ENCODE results near the gene SCARB1. TPM values are rescaled to one million over a fixed set of nuclear protein-coding genes. Genes with fewer than 3 reads are reported as not detected.
A peak's percentile ranks its signal among the peaks of the same experiment; 100 is the strongest.

Gene SCARB1
- total RNA-seq, 1 donor from 2014 or later: 21.5 TPM

DNA sequence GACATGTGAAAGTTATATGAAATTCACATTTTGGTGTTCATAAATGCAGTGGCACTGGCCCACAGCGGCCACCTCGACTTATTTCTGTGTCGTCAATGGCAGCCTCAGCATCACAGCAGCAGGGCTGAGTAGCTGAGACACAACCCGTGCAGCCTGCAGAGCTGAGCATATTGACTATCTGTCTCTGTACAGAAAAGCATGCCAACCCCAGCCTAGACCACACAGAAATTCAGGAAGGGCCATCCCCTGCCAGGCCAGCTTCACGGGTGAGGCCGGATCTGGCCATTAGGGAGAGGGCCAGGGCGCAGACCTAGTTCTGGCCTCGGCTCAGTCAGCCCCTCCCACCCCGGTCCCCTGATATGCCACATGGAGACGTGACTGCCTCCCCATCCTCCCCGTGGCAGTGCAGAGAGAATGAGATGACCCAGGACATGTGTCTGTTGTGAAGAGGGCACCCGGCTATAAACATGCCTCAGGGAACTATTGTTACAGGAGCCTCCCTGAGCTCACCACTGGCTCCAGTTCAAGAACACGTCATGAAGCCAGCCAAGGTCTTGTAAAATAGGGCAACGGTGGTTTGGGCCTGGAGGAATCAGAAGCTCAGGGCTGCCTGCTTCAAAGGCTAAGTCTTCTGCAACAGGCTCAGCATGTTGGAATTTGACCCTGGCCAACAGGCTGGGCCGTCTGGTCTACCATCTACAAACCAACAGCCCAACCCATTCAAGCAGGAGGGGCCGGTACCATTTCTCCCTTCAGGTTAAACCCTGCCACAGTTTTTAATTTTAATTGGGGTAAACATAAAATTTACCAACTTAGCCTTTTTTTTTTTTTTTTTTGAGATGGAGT, 25.5 kb downstream of the SCARB1 start:
- H3K27me3 Mint-ChIP-seq: peaks cover 6% of the 10 kb centered on the region
- H3K27ac Mint-ChIP-seq: no peak overlapping the region
- H3K9me3 Mint-ChIP-seq (ENCODE audit: low read depth): no peaks in the 10 kb centered on the region
- no peak for DNase-seq (ENCODE audit: low spot score, unreplicated experiment)
- no peak overlapping the region for H3K4me3 Mint-ChIP-seq (ENCODE audit: low read depth)
- TF ChIP-seq, protein P1, sequence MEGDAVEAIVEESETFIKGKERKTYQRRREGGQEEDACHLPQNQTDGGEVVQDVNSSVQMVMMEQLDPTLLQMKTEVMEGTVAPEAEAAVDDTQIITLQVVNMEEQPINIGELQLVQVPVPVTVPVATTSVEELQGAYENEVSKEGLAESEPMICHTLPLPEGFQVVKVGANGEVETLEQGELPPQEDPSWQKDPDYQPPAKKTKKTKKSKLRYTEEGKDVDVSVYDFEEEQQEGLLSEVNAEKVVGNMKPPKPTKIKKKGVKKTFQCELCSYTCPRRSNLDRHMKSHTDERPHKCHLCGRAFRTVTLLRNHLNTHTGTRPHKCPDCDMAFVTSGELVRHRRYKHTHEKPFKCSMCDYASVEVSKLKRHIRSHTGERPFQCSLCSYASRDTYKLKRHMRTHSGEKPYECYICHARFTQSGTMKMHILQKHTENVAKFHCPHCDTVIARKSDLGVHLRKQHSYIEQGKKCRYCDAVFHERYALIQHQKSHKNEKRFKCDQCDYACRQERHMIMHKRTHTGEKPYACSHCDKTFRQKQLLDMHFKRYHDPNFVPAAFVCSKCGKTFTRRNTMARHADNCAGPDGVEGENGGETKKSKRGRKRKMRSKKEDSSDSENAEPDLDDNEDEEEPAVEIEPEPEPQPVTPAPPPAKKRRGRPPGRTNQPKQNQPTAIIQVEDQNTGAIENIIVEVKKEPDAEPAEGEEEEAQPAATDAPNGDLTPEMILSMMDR (IDR thresholded peaks at IDR 0.05; ENCODE audit: unreplicated experiment): no peak
- H3K4me1 Mint-ChIP-seq (ENCODE audit: low read depth): peaks cover 7% of the 10 kb centered on the region
- H3K36me3 Mint-ChIP-seq (ENCODE audit: insufficient read depth): peaks cover 2% of the 10 kb centered on the region

DNA sequence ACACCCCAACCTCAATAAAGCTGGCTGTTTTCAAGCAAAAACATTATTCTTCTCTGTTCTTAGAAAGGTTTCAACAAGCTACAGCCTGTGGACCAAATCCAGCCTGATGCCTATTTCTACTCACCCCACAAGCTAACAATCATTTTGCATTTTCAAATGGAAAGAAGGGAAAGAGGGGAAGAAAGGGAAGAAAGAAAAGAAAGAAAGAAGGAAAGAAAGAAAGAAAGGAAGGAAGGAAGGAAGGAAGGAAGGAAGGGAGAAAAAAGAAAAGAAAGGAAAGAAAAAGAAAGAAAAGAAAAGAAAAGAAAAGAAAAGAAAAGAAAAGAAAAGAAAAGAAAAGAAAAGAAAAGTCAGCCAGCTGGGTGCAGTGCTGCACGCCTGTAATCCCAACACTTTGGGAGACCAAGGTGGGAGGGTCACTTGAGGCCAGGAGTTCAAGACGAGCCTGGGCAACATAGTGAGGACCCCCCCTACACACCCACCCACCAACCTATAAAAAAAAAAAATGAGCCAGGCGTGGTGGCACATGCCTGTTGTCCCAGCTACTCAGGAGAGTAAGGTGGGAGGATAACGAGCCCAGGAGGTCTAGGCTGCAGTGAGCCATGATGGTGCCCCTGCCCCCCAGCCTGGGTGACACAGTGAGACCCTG, 26.3 kb downstream of the SCARB1 start:
- TF ChIP-seq, protein P1 (IDR thresholded peaks at IDR 0.05; ENCODE audit: unreplicated experiment): no peak
- Mint-ChIP-seq H3K27ac (peak overlapping the region; percentile 7), H3K9me3 (ENCODE audit: low read depth) (no peaks in the 10 kb centered on the region), H3K36me3 (ENCODE audit: insufficient read depth) (peaks cover 2% of the 10 kb centered on the region), H3K27me3 (peaks cover 9% of the 10 kb centered on the region), H3K4me3 (ENCODE audit: low read depth) (no peak overlapping the region), H3K4me1 (ENCODE audit: low read depth) (peaks cover 7% of the 10 kb centered on the region)
- DNase-seq (ENCODE audit: low spot score, unreplicated experiment): no peak

- Mint-ChIP-seq H3K27me3 (peaks cover 9% of the 10 kb centered on the region), H3K27ac (peak overlapping the region; percentile 7), H3K9me3 (ENCODE audit: low read depth) (no peaks in the 10 kb centered on the region), H3K36me3 (ENCODE audit: insufficient read depth) (peaks cover 2% of the 10 kb centered on the region), H3K4me1 (ENCODE audit: low read depth) (peaks cover 8% of the 10 kb centered on the region), H3K4me3 (ENCODE audit: low read depth) (no peak overlapping the region)
- DNase-seq (ENCODE audit: low spot score, unreplicated experiment): no peak
- TF ChIP-seq, protein P1 (IDR thresholded peaks at IDR 0.05; ENCODE audit: unreplicated experiment): no peak
Measured at GRCh38 chr12:124836759-124837158, 26.9 kb downstream of the SCARB1 start.

GRCh38 chr12:124835656-124836410, 27.8 kb downstream of the SCARB1 start:
- H3K27me3 Mint-ChIP-seq: peaks cover 9% of the 10 kb centered on the region
- H3K9me3 Mint-ChIP-seq (ENCODE audit: low read depth): no peaks in the 10 kb centered on the region
- TF ChIP-seq, protein P1 (IDR thresholded peaks at IDR 0.05; ENCODE audit: unreplicated experiment): no peak
- no peak overlapping the region for H3K27ac Mint-ChIP-seq
- H3K36me3 Mint-ChIP-seq (ENCODE audit: insufficient read depth): peaks cover 2% of the 10 kb centered on the region
- H3K4me1 Mint-ChIP-seq (ENCODE audit: low read depth): peaks cover 9% of the 10 kb centered on the region
- H3K4me3 Mint-ChIP-seq (ENCODE audit: low read depth): no peak overlapping the region
- no peak for DNase-seq (ENCODE audit: low spot score, unreplicated experiment)

DNA sequence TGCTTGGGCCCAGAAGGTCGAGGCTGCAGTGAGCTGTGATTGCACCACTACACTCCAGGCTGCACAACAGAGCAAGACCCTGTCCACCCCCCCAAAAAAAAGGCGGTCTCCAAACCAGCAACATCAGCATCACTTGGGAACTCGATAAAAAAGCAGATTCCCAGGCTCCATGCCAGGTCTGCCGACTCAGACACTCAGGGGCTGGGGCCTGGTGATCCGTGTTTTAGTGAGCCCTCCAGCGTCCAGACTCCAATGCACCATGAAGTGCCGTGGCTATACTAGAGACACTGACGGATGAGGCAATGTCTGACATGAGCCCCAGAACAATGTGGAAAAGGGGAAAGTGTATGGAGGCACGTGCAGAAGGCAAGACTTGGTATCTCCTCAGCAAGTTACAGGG, 28.8 kb downstream of the SCARB1 start:
- Mint-ChIP-seq H3K27ac (no peak overlapping the region), H3K4me1 (ENCODE audit: low read depth) (peaks cover 9% of the 10 kb centered on the region), H3K4me3 (ENCODE audit: low read depth) (no peak overlapping the region), H3K36me3 (ENCODE audit: insufficient read depth) (no peaks in the 10 kb centered on the region), H3K9me3 (ENCODE audit: low read depth) (no peaks in the 10 kb centered on the region), H3K27me3 (peaks cover 9% of the 10 kb centered on the region)
- DNase-seq (ENCODE audit: low spot score, unreplicated experiment): no peak
- TF ChIP-seq, protein P1 (IDR thresholded peaks at IDR 0.05; ENCODE audit: unreplicated experiment): no peak

Data from progenitor cell of endocrine pancreas (in vitro differentiated cells).